Heart right ventricle (tissue), 16 donors: Measurements from ENCODE around the gene TXNDC15. TPM values are rescaled to one million over a fixed set of nuclear protein-coding genes. Genes with fewer than 3 reads are reported as not detected.

Experiments used
- ATAC-seq, 8 donors: fragments of 200-7000 bp; cut with Tn5 transposase; one replicate each; pipeline ENCODE4 v1.9.1; 2020; ENCODE audit warnings: mild to moderate bottlenecking in 8 of 8, moderate library complexity in 8 of 8, moderate number of reproducible peaks in 1 of 8
- DNase-seq, 2 donors: peaks; one replicate each; pipeline ENCODE4 v3.0.0-alpha.2; 2020
- H3K27ac ChIP-seq, 10 donors: fragments of 200-600 bp; sonication (generic) in 2 of 10; one replicate each; pipeline versions ENCODE4 v1.5.0 to v1.8.0; 2020 to 2022; ENCODE audit warnings: mild to moderate bottlenecking in 3 of 10
- H3K27me3 ChIP-seq, 7 donors: fragments of 200-600 bp; one replicate each; pipeline ENCODE4 v1.8.0; 2021 to 2022; ENCODE audit warnings: mild to moderate bottlenecking in 2 of 7
- H3K36me3 ChIP-seq, 9 donors: fragments of 200-600 bp; sonication (generic) in 1 of 9; one replicate each; pipeline versions ENCODE4 v1.5.0 to v1.8.0; 2020 to 2022; ENCODE audit warnings: mild to moderate bottlenecking in 2 of 9
- H3K4me1 ChIP-seq, 9 donors: fragments of 200-600 bp; sonication (generic) in 1 of 9; one replicate each; pipeline versions ENCODE4 v1.5.0 to v1.8.0; 2020 to 2022; ENCODE audit warnings: mild to moderate bottlenecking in 4 of 9
- H3K4me3 ChIP-seq, 10 donors: fragments of 200-600 bp; sonication (generic) in 2 of 10; one replicate each; pipeline versions ENCODE4 v1.5.0 to v1.8.0; 2020 to 2022; ENCODE audit warnings: mild to moderate bottlenecking in 7 of 10, moderate library complexity in 2 of 10
- H3K9me3 ChIP-seq, 11 donors: fragments of 200-600 bp in 10 of 11; sonication (generic) in 2 of 11; one replicate each; pipeline versions ENCODE4 v1.5.0 to v1.8.0; 2013 to 2022; ENCODE audit warnings: mild to moderate bottlenecking in 2 of 11, control low read depth in 1 of 11, moderate library complexity in 1 of 11
- CTCF ChIP-seq, 9 donors: fragments of 200-600 bp; sonication (generic) in 2 of 9; IDR thresholded peaks; one replicate each; pipeline versions ENCODE4 v1.5.0 to v1.8.0; 2021 to 2022; ENCODE audit warnings: antibody characterized with exemption in 9 of 9, mild to moderate bottlenecking in 5 of 9, moderate library complexity in 1 of 9
- WGBS, 2 donors: extraction: QIAGEN DNeasy Blood & Tissue Kit; methylation state at CpG; one replicate each; pipeline ENCODE4 v1.1.7; 2013; ENCODE audit warnings: inconsistent platforms in 1 of 2; 5-methylcytosine and 5-hydroxymethylcytosine counted together
- intact Hi-C, 10 donors: fragments of 100-400 bp; cut with DNase I; formaldehyde crosslinking; loops; one replicate each; pipeline versions ENCODE4 v1.11.1 to v1.14.2; 2022
- polyA plus RNA-seq, 2 donors: library from polyadenylated mRNA; stranded (reverse); fragments of 200-250 nt; gene quantifications; one replicate each; pipeline ENCODE4 v1.2.3, GENCODE V29; 2013
- total RNA-seq, 10 donors: library from RNA; stranded (reverse); fragmentation: NEBNext Ultra II Directional in 3 of 10; extraction: Animal tissue kit (Norgen Biotek cat#: 25700) in 3 of 10; gene quantifications; one replicate each; pipeline versions ENCODE4 v1.2.1 to v1.2.4, GENCODE V29; 2021 to 2023
- donor health status: Arrhythmogenic right ventricular cardiomyopathy.
- donor health status: ischemic (EF 13 %, LVEDD 7.1; RV severe dilation, severe dysfunction).
- donor health status: healthy with polysubstance abuse.
- donor health status: DM: no; HTN: yes; CAD: no.
- donor health status: DM: no; HTN: no; CAD: no.
- donor health status: ischemic (EF 25% LVEDD 6.9; RV normal size, moderate dysfunction).
- donor health status: ischemic (EF 25% LVEDD 5.7; RV mildly dilated, moderate dysfunction).
- donor health status: healthy.
- donor health status: DM: yes; HTN: yes; CAD: no.
- donor health status: Ischemic cardiomyopathy.
- donor health status: ischemic (EF 35%, LVEDD 5.7; RV mildly dilated, moderate dysfunction).
- donor health status: nonischemic (EF 11% LVEDD 7.7; RV severe dilation, severe dysfunction).
- donor health status: DM: yes; HTN: yes; CAD: no.
- donor health status: PGD.
- donor health status: ischemic (EF 29% LVEDD 5.4; RV normal size, mild dysfunction).
- donor health status: nonischemic (EF 23%, LVEDD 6.1; RV moderate dilation, normal function).

TXNDC15 gene
- total and polyA plus RNA-seq, 12 donors: 37.5 to 72.7 (median 58.2) TPM

GRCh38 chr5:134920848-134921575, 46.8 kb downstream of the TXNDC15 start:
- no peaks in the 10 kb centered on the region for H3K27me3 ChIP-seq
- no peaks in the 10 kb centered on the region for H3K4me1 ChIP-seq
- H3K9me3 ChIP-seq: no peaks in the 10 kb centered on the region
- 71 to 83% methylated on average over 9 of the region's 9 CpGs for WGBS, 2 donors
- H3K27ac ChIP-seq: no peak overlapping the region
- ATAC-seq (no peak), DNase-seq (no peak)
- no peak overlapping the region for H3K4me3 ChIP-seq
- intact Hi-C loops: no loop called here
- peaks cover 0 to 36% (median 0%) of the 10 kb centered on the region in 9 donors for H3K36me3 ChIP-seq
- no peak for TF ChIP-seq CTCF (IDR thresholded peaks at IDR 0.05)

GRCh38 chr5:134932508-134932907, 58.3 kb downstream of the TXNDC15 start:
- TF ChIP-seq CTCF (IDR thresholded peaks at IDR 0.05): no peak
- Histone ChIP-seq H3K27me3 (no peaks in the 10 kb centered on the region), H3K9me3 (no peaks in the 10 kb centered on the region), H3K36me3 (peaks cover 0 to 70% (median 7%) of the 10 kb centered on the region in 9 donors), H3K4me1 (no peaks in the 10 kb centered on the region), H3K4me3 (no peak overlapping the region), H3K27ac (no peak overlapping the region)
- intact Hi-C loops: loop anchor here in 1 of 10 donors (10.0 kb wide), 1 partner anchor 262 kb away; no protein-coding TSS in a partner anchor
- ATAC-seq (no peak), DNase-seq (no peak)
- 97 to 98% methylated on average over 3 of the region's 3 CpGs for WGBS, 2 donors

GRCh38 chr5:134934202-134934601, 60.0 kb downstream of the TXNDC15 start:
- ATAC-seq: no peak
- Histone ChIP-seq H3K4me3 (no peak overlapping the region), H3K36me3 (peaks cover 0 to 78% (median 7%) of the 10 kb centered on the region in 9 donors), H3K4me1 (no peaks in the 10 kb centered on the region), H3K27ac (no peak overlapping the region), H3K9me3 (no peaks in the 10 kb centered on the region), H3K27me3 (no peaks in the 10 kb centered on the region)
- no peak for DNase-seq
- intact Hi-C loops: loop anchor here in 1 of 10 donors (10.0 kb wide), 1 partner anchor 261 kb away; no protein-coding TSS in a partner anchor
- no peak for TF ChIP-seq CTCF (IDR thresholded peaks at IDR 0.05)
- WGBS, 2 donors: 96 to 97% methylated on average over 5 of the region's 5 CpGs

- WGBS, 2 donors: 77 to 78% methylated on average over 12 of the region's 12 CpGs
- no peak for DNase-seq
- Histone ChIP-seq H3K27ac (no peak overlapping the region), H3K9me3 (no peaks in the 10 kb centered on the region), H3K4me3 (no peak overlapping the region), H3K36me3 (peaks cover 0 to 75% (median 0%) of the 10 kb centered on the region in 9 donors), H3K27me3 (no peaks in the 10 kb centered on the region), H3K4me1 (no peaks in the 10 kb centered on the region)
- TF ChIP-seq CTCF (IDR thresholded peaks at IDR 0.05): no peak
- ATAC-seq: no peak
- intact Hi-C loops: loop anchor here in 1 of 10 donors (10.0 kb wide), 1 partner anchor 259 kb away; no protein-coding TSS in a partner anchor
Observed at GRCh38 chr5:134935711-134936602, 61.8 kb downstream of the TXNDC15 start.
